NCI-H345 treated with DMSO at 0.1 percent for 48 hours (cell line): ENCODE data around the gene HAGHL.
A peak's percentile ranks its signal among the peaks of the same experiment; 100 is the strongest.
"Not testable (repeated sequence)": the region's sequence is repeated elsewhere in the genome, so short reads cannot be mapped to it uniquely, and the experiment has no call there.

Experiments
- DNase-seq: peaks from one replicate; lab custom pipeline; 2025; ENCODE audit not compliant: unreplicated experiment; lab: John Stamatoyannopoulos, UW

HAGHL gene

GRCh38 chr16:733382-734207 is 6.7 kb downstream of the HAGHL start:
- no peak for DNase-seq

- DNase-seq: no peak
Measured at GRCh38 chr16:734208-734980, 7.5 kb downstream of the HAGHL start.

DNA sequence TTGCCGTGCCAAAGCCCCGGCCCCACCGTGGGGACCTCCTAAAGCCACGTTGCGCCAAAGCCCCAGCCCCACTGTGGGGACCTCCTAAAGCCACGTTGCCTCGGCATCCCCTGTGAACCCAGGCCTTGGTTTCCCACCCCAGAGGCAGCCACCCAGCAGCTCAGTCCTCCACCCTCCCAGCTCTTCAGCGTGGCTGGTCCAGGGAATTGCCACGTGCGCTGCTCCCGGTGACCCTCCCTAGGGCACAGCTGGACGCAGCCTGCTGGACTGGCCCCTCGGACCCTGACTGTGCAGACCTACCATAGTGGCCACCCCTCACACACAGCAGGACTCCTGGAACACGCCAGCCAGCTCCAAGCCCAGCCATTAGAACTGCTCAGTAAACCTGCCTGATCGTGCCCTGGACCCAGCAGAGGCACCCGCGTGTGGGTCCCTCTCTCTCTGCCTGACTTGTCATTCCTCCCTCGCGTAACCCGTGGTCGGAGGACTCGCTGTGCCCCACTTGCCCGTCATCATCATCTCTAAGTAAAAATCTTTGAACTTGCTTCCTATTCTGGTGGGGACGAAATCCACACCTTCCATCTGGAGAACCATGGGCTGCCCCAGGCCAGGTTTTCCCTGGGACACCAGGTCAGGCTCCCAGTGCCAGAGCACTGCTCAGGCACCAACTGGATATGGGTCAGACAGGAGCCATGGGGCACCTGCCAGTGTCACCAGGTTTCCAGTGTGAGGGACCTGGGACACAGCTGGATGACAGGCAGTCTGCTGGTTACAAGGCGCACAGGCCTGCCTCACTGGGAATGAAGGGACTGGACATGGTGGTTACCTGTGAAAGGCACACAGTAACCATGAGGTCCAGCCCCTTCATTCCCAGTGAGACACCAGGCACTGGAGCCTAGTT is 8.3 kb downstream of the HAGHL start:
- no peak for DNase-seq

GRCh38 chr16:735982-736453 is 9.1 kb downstream of the HAGHL start:
- no peak for DNase-seq

GRCh38 chr16:736936-737481 is 10.1 kb downstream of the HAGHL start:
- no peak for DNase-seq

DNA sequence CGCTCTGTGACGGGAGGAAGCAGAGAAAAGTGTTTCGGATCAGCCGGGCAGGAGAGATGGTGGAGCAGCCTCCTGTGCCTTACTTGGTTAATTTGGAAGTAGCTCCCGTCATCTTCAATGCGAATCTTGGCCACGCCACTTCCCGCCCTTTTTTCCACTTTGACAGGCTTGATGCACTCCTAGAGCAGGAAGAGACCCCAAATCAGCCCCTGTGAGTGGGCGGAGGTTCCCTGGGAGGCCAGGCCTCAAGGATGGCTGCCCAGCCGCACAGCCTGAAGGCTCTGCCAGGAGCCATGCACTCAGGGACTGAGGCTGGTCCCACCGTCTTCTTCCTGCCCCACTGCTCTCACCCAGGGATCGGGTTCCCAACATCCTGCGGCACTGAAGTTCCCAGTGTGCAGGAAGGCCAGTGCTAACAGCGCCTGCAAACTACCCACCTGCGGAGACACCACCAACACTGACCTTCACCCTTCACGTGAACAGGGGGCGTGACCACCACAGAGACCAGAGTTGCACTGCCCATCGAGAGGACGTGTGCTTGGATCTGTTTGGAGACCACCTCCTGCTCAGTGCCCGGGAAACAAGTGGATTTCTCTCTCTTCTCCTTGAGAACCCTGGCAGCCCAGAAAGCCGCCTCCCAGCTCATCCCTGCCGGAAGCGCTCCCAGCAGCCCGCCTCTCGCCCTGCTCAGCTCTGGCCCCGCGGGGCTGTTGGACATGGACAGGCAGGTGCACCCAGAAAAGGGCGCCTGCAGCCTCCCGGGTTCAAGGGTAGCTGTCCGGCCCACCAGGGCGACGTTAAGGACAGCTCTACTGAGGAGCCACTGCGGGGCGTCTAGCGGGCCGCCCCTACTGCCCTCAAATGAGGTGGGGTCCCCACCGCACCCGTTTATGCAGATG is 12.9 kb downstream of the HAGHL start:
- DNase-seq: no peak

DNA sequence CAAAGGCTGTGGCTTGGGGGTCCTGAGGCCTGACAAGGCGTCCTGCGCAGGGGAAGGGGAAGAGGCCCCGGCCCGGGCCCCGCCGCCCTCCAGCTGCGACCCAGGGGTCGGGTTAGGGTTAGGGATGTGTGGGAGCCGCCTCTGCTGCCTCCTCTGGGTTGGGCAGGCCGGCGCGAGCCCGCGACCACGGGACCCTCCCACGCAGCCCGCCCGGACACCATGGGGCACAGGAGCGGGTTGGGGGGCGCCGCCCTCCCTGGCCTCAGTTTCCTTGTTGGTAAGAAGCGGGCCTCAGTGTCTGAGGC is 13.5 kb downstream of the HAGHL start:
- no peak for DNase-seq

DNA sequence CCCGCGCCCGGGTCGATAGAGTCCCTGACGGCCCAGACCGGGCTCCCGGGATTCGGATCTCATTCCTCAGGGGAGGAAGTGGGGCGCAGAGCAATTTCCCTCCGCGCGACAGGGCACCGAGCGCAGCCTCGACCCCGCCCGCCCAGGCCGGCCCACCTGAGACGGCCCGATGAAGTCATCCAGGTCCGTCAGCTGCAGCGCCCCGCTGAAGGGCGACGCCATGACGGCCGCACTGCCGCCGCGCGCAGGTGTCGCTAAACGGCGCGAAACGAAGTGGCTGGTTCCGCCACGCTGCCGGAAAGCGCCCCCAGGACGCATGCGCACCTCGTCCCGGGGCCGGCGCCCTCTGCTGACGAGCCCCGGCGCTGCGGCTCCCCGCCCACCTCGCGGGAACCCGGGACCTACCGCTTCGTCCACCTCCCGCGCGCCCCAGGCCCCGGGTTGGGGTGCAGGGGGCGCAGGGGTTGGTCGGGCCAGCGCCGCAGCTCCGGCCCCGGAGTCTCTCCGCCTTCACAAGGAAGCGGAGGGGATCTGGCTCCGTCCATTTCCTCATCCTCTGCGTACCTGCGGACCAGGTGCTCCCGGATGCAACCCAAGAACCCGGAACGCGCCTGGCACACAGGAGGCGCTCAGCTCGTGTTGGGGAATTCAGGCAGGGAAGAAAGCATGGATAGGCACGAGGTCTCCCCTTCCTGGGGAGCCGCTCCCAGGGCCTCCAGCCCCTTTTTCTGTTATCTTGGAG is 14.0 kb downstream of the HAGHL start, which contains the start of gene CIAO3:
CIAO3 (minus strand) TSS at position 234 of the 742 bp plus-strand sequence; CDS start at position 222, 12 bp downstream.
- peak; percentile 75 for DNase-seq

- DNase-seq: no peak
Measured at GRCh38 chr16:741986-742629, 15.2 kb downstream of the HAGHL start.

GRCh38 chr16:742894-743293 is 16.0 kb downstream of the HAGHL start:
- not testable (repeated sequence) for DNase-seq

DNA sequence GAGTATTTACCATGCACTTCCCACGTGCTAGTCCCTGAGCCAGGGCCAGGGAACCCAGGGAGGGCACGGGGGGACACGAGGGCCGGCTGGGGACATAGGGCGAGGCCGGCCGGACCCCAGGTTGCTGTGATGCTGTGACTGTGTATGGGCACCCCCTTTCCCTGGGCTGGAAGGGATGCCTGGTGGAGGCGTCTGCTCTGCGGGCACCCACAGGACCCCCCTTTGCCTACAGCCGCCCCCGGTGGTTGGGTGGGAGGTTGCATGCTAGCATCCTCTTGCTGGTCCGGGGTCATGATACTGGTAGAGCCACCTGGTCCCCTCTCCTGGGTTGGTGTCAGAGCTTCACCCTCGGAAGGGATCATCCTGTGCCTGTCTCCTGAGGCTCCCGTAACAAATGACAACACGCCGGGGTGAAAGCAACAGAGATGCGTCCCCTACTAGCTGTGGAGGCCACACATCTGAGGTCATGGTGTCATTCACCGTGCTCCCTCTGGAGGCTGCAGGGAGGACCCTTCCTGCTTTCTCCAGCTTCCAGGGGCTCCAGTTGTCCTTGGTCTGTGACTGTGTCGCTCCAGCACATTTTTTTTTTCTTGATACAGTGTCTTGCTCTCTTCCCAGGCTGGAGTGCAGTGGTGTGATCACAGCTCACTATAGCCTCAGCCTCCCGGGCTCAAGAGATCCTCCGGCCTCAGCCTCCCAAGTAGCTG is 17.0 kb downstream of the HAGHL start:
- no peak for DNase-seq

DNA sequence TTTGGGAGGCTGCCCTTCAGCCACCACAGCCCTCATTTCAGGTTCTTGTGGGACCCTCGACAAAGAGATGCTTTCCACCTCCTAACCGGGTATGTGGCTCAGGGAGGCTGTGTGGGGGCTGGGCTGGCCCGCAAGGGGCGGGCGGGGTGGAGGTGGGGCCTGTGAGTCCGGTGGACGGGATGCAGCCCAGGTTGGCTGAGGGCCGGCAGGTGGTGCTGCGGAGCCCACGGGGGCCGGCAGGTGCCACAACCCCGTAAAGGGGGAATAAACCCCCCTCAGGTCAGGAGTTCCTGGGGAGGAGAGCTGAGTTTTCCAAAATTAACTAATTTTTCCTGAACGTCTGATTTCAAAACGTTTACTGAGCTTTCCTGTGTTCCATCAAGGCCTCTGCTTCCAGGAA is 18.8 kb downstream of the HAGHL start:
- no peak for DNase-seq

- no peak for DNase-seq
Measured at GRCh38 chr16:746637-747036, 19.7 kb downstream of the HAGHL start.

DNA sequence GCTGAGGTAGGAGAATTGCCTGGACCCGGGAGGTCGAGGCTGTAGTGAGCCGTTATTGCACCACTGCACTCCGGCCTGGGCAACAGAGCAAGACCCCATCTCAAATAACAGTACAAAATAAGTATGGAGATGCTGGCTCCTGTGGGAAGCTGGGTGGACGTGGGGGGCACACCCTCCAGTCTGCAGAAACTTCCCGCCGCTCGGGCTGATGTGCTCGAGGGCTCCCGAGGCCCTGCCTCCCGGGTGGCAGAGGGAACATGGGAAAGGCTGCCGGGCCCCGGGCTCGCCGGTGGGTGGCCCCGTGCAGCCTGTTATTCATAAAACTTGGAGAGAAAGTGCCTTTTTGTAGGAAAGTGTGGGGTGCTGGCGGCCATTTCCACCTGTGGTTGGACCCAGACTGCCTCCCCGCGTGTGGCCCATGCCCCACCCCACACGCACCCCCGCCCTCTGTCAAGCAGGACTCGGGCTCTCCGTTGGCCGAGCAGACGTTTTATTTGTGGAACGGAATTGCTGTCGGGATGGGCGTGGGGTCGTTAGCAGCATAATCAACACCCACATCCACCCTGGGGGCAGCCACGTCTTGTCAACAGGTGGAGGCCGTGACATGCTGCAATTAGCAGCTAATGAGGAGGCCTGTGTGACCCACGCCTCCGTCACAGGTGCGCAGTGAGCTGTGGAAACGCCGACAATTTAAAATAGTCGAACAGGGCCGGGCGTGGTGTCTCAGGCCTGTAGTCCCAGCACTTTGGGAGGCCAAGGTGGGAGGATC is 21.3 kb downstream of the HAGHL start:
- no peak for DNase-seq

DNA sequence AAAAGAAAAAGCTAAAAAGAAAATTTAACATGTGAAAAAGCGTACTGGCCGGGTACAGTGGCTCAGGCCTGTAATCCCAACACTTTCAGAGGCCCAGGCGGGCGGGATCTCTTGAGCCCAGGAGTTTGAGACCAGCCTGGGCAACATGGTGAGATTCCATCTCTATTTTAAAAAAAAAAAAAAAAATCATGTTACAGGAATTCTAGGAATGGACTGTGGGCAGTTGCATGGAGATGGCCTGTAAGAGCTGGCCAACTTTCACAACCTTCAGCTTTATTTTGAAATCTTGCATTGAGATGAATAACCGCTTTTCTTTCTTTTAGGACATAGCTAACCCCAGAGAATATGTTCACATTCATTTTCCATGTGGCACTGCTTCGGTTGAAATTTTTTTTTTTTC is 22.1 kb downstream of the HAGHL start:
- DNase-seq: no peak

GRCh38 chr16:750485-750884 is 23.6 kb downstream of the HAGHL start:
- no peak for DNase-seq
